Neural cell (in vitro differentiated cells): ENCODE results near the gene PRKG1. TPM values are rescaled to one million over a fixed set of nuclear protein-coding genes. Genes with fewer than 3 reads are reported as not detected.

Experiments
- H2AFZ ChIP-seq: fragments of 200-600, 300-800 bp; sonication (generic), shearing (Covaris generic); 2 replicates; pipeline ENCODE4 v1.6.0; 2014; ENCODE audit warnings: low read depth, mild to moderate bottlenecking, antibody characterized with exemption, low read length, moderate library complexity
- H3F3A ChIP-seq: fragments of 200-600 bp; shearing (Covaris generic); 2 replicates; pipeline ENCODE4 v1.6.1; 2016; ENCODE audit warnings: mild to moderate bottlenecking, moderate library complexity, mixed read lengths, antibody characterized with exemption, low read length; ENCODE audit not compliant: insufficient read depth, poor library complexity, severe bottlenecking
- H3K27ac ChIP-seq: fragments of 200-600, 300-800 bp; sonication (generic), shearing (Covaris generic); 2 replicates; pipeline ENCODE4 v1.5.1; 2014; ENCODE audit warnings: mild to moderate bottlenecking, low read length, moderate library complexity
- H3K27me3 ChIP-seq: fragments of 300-800, 200-600 bp; sonication (generic), shearing (Covaris generic); 2 replicates; pipeline ENCODE4 v1.6.0; 2014; ENCODE audit warnings: mild to moderate bottlenecking, low read depth, low read length, moderate library complexity; ENCODE audit not compliant: insufficient read depth
- H3K36me3 ChIP-seq: fragments of 300-800, 200-600 bp; sonication (generic), shearing (Covaris generic); 2 replicates; pipeline ENCODE4 v1.5.1; 2014; ENCODE audit warnings: mild to moderate bottlenecking, antibody characterized with exemption, low read length, moderate library complexity; ENCODE audit not compliant: insufficient read depth
- H3K4me2 ChIP-seq: fragments of 300-800, 200-600 bp; sonication (generic), shearing (Covaris generic); 2 replicates; pipeline ENCODE4 v1.6.0; 2014; ENCODE audit warnings: mild to moderate bottlenecking, low read length
- H3K4me3 ChIP-seq: fragments of 300-800, 200-600 bp; sonication (generic), shearing (Covaris generic); 2 replicates; pipeline ENCODE4 v1.5.1; 2014; ENCODE audit warnings: mild to moderate bottlenecking, low read length, moderate library complexity
- H3K79me2 ChIP-seq: fragments of 200-600 bp; shearing (Covaris generic); replicated peaks from 2 replicates; pipeline ENCODE4 v1.6.0; 2014; ENCODE audit warnings: mild to moderate bottlenecking, low read length, moderate library complexity; ENCODE audit not compliant: insufficient read depth
- H3K9ac ChIP-seq: fragments of 300-800, 200-600 bp; sonication (generic), shearing (Covaris generic); 2 replicates; pipeline ENCODE4 v1.6.1; 2016; ENCODE audit warnings: mild to moderate bottlenecking, low read length, mixed read lengths
- H3K9me2 ChIP-seq: fragments of 200-600 bp; shearing (Covaris generic); 2 replicates; pipeline ENCODE4 v1.6.1; 2016; ENCODE audit warnings: mild to moderate bottlenecking, low read length, mixed read lengths; ENCODE audit not compliant: insufficient read depth
- H3K9me3 ChIP-seq: fragments of 200-600, 300-800 bp; sonication (generic), shearing (Covaris generic); 2 replicates; pipeline ENCODE4 v1.6.1; 2016; ENCODE audit warnings: mild to moderate bottlenecking, mixed run types, low read length, moderate library complexity, mixed read lengths
- H4K20me1 ChIP-seq: fragments of 200-600 bp; shearing (Covaris generic); 2 replicates; pipeline ENCODE4 v1.6.1; 2016; ENCODE audit warnings: mild to moderate bottlenecking, mixed run types; ENCODE audit not compliant: insufficient read depth
- CTCF ChIP-seq: fragments of 450-650 bp; IDR thresholded peaks from 2 replicates; pipeline ENCODE4 v1.5.1; 2014; ENCODE audit warnings: antibody characterized with exemption, mild to moderate bottlenecking, moderate library complexity; ENCODE audit not compliant: poor library complexity, severe bottlenecking
- EP300 ChIP-seq: fragments of 450-650 bp; conservative IDR thresholded peaks from 2 replicates; pipeline ENCODE4 v1.6.1; 2014; ENCODE audit warnings: antibody characterized with exemption, mild to moderate bottlenecking, moderate library complexity; ENCODE audit not compliant: poor library complexity, severe bottlenecking
- EZH2 ChIP-seq: fragments of 200-600, 300-800 bp; shearing (Covaris generic), sonication (generic); IDR thresholded peaks from 2 replicates; pipeline ENCODE4 v1.6.1; 2014; ENCODE audit warnings: antibody characterized with exemption, low read length, borderline replicate concordance, mild to moderate bottlenecking; ENCODE audit not compliant: insufficient read depth, poor library complexity, severe bottlenecking
- MXI1 ChIP-seq: fragments of 450-650 bp; conservative IDR thresholded peaks from 2 replicates; pipeline ENCODE4 v1.6.1; 2014; ENCODE audit warnings: antibody characterized with exemption, mild to moderate bottlenecking; ENCODE audit not compliant: poor library complexity, severe bottlenecking
- POLR2AphosphoS5 ChIP-seq: IDR thresholded peaks from 2 replicates; pipeline ENCODE4 v1.6.1; 2012
- RAD21 ChIP-seq: fragments of 450-650 bp; conservative IDR thresholded peaks from 2 replicates; pipeline ENCODE4 v1.6.1; 2014; ENCODE audit warnings: antibody characterized with exemption, mild to moderate bottlenecking, moderate library complexity
- REST ChIP-seq: IDR thresholded peaks from 2 replicates; pipeline ENCODE4 v1.6.1; 2012; ENCODE audit warnings: borderline replicate concordance
- SMC3 ChIP-seq: fragments of 450-650 bp; conservative IDR thresholded peaks from 2 replicates; pipeline ENCODE4 v1.6.1; 2014; ENCODE audit warnings: antibody characterized with exemption, mild to moderate bottlenecking, moderate library complexity; ENCODE audit not compliant: poor library complexity
- TAF1 ChIP-seq: IDR thresholded peaks from 2 replicates; pipeline ENCODE4 v1.6.1; 2012; ENCODE audit warnings: low read depth
- polyA plus RNA-seq: library from polyadenylated mRNA; depleted of rRNA; stranded (reverse); fragments of >200 nt; gene quantifications from 2 replicates; pipeline ENCODE4 v1.2.3, GENCODE V29; 2014

Gene PRKG1
- polyA plus RNA-seq, 1 donor from 2014 or later = 2.2 TPM

GRCh38 chr10:51092402-51092801 lies 18.1 kb downstream of the PRKG1 start:
- H3K36me3 ChIP-seq = no peaks in the 10 kb centered on the region
- TF ChIP-seq EP300 (no peak), CTCF (no peak), REST (no peak), TAF1 (no peak), MXI1 (no peak), RAD21 (no peak), EZH2 (no peak), POLR2AphosphoS5 (no peak), SMC3 (no peak)
- H2AFZ ChIP-seq = no peak overlapping the region
- H3K4me3 ChIP-seq = no peak overlapping the region
- no peaks in the 10 kb centered on the region for H3K9me3 ChIP-seq
- no peak overlapping the region for H3K4me2 ChIP-seq
- no peaks in the 10 kb centered on the region for H3K27me3 ChIP-seq
- no peaks in the 10 kb centered on the region for H3K79me2 ChIP-seq
- H3K9ac ChIP-seq = no peak overlapping the region
- no peaks in the 10 kb centered on the region for H3K9me2 ChIP-seq
- no peaks in the 10 kb centered on the region for H4K20me1 ChIP-seq
- peaks cover 3% of the 10 kb centered on the region for H3F3A ChIP-seq
- no peak overlapping the region for H3K27ac ChIP-seq

- no peaks in the 10 kb centered on the region for H4K20me1 ChIP-seq
- no peak overlapping the region for H3K27ac ChIP-seq
- no peak overlapping the region for H3K9ac ChIP-seq
- H3K9me2 ChIP-seq = no peaks in the 10 kb centered on the region
- H3K4me2 ChIP-seq = no peak overlapping the region
- no peaks in the 10 kb centered on the region for H3K9me3 ChIP-seq
- H3K4me3 ChIP-seq = no peak overlapping the region
- TF ChIP-seq MXI1 = no peak
- no peak for TF ChIP-seq CTCF
- TF ChIP-seq TAF1 = no peak
- no peak for TF ChIP-seq EZH2
- no peak for TF ChIP-seq SMC3
- no peak for TF ChIP-seq RAD21
- TF ChIP-seq EP300 = no peak
- H3F3A ChIP-seq = peaks cover 3% of the 10 kb centered on the region
- no peak overlapping the region for H2AFZ ChIP-seq
- no peaks in the 10 kb centered on the region for H3K27me3 ChIP-seq
- no peaks in the 10 kb centered on the region for H3K79me2 ChIP-seq
- no peaks in the 10 kb centered on the region for H3K36me3 ChIP-seq
These were observed 21.2 kb downstream of the PRKG1 start for GRCh38 chr10:51095444-51095843.
